Measurements from ENCODE around the gene CACNG4. TPM values are rescaled to one million over a fixed set of nuclear protein-coding genes. Genes with fewer than 3 reads are reported as not detected.

CACNG4 gene
- total and polyA plus RNA-seq, 9 of the 15 experiments (the other 6 are each of a cell fraction or from before 2014, with no cell fraction given): 0.07 TPM; not detected in 8

DNA sequence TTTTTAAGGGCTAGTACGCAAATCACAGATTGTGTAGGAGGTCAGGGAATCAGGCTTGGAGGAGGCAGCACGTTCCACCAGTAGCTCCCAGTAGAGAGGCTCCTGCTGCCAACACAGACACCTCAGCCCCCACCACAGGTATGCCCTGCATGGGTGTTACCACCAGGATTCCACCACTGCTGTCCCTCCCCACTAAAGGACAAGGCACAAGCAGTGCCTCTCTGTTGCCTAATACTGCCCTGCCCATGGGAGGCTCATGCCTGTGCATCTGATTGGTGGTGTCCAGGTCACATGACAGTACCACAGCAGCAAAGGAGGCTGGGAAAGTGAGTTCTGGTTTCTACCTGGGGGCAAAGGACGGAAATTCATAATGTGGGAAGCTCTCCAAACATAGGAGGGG, 33.6 kb upstream of the CACNG4 start:
- Histone ChIP-seq H3K27ac (ENCODE audit: extremely low read depth, low read depth, low read length) (no peak overlapping the region), H2AFZ (ENCODE audit: low read depth, low read length) (no peak overlapping the region), H3K4me3 (no peak overlapping the region), H3K4me2 (ENCODE audit: insufficient read depth, low read length) (no peak overlapping the region), H3K9me3 (replicated peaks; ENCODE audit: control insufficient read depth, insufficient read depth, low read depth, low read length) (no peaks in the 10 kb centered on the region; the same call in 1 of the 2 replicates), H3K9me1 (ENCODE audit: control insufficient read depth, insufficient read depth, low read length) (no peaks in the 10 kb centered on the region), H3K4me1 (replicated peaks in 1 of 2; ENCODE audit: control insufficient read depth in 2 of 2, insufficient read depth in 2 of 2, low read length in 2 of 2) (no peaks in the 10 kb centered on the region), H3K27me3 (ENCODE audit: control insufficient read depth in 2 of 2, insufficient read depth in 2 of 2, low read length in 2 of 2) (no peaks in the 10 kb centered on the region), H3K9ac (ENCODE audit: insufficient read depth in 1 of 2, low read depth in 2 of 2, low read length in 2 of 2) (no peak overlapping the region), H4K20me1 (replicated peaks; ENCODE audit: control insufficient read depth, insufficient read depth, low read length) (no peaks in the 10 kb centered on the region), H3K36me3 (ENCODE audit: control insufficient read depth, insufficient read depth, low read length) (no peaks in the 10 kb centered on the region), H3K79me2 (ENCODE audit: control insufficient read depth, insufficient read depth, low read length) (no peaks in the 10 kb centered on the region)
- ATAC-seq (peak; percentile 88), FAIRE-seq (peak; percentile 11), DNase-seq (ENCODE audit: extremely low read depth in 1 of 4, low spot score in 3 of 4) (peak; percentile 14 to 46 (median 28))
- 0% methylated on average over 3 of the region's 3 CpGs for WGBS (ENCODE audit: insufficient coverage, low coverage, missing lambda C conversion rate)
- in situ Hi-C loops (cut with MboI) (no loop called here), intact Hi-C loops (cut with micrococcal nuclease) (no loop called here)
- peak; percentile 75 for TF ChIP-seq RAD51 (IDR thresholded peaks at IDR 0.05; ENCODE audit: borderline replicate concordance, low read depth)
- peak; percentile 79 for TF ChIP-seq NFYB (IDR thresholded peaks at IDR 0.05; ENCODE audit: extremely low read depth, insufficient read length)
- no peak for TF ChIP-seq ZNF384 (IDR thresholded peaks at IDR 0.05; ENCODE audit: low read depth, low read length)
- TF ChIP-seq, protein P1, sequence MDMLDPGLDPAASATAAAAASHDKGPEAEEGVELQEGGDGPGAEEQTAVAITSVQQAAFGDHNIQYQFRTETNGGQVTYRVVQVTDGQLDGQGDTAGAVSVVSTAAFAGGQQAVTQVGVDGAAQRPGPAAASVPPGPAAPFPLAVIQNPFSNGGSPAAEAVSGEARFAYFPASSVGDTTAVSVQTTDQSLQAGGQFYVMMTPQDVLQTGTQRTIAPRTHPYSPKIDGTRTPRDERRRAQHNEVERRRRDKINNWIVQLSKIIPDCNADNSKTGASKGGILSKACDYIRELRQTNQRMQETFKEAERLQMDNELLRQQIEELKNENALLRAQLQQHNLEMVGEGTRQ (CRISPR knock-in tag; IDR thresholded peaks at IDR 0.05): peak; percentile 85
- TF ChIP-seq, protein P2, sequence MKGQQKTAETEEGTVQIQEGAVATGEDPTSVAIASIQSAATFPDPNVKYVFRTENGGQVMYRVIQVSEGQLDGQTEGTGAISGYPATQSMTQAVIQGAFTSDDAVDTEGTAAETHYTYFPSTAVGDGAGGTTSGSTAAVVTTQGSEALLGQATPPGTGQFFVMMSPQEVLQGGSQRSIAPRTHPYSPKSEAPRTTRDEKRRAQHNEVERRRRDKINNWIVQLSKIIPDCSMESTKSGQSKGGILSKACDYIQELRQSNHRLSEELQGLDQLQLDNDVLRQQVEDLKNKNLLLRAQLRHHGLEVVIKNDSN (CRISPR knock-in tag; IDR thresholded peaks at IDR 0.05): peak; percentile 68
- TF ChIP-seq JUND (IDR thresholded peaks at IDR 0.05; ENCODE audit: borderline replicate concordance, low read depth, low read length): no peak
- no peak for TF ChIP-seq JUND (tag; IDR thresholded peaks at IDR 0.05; ENCODE audit: borderline replicate concordance, low read depth, low read length)
- peak; percentile 51; the same call in 1 of the 2 replicates for TF ChIP-seq ZNF143 (CRISPR knock-in tag; IDR thresholded peaks at IDR 0.05)
- TF ChIP-seq TOE1 (IDR thresholded peaks at IDR 0.05; ENCODE audit: borderline replicate concordance): peak; percentile 69; the same call in 1 of the 2 replicates
- no peak for TF ChIP-seq TOE1 (CRISPR knock-in tag; IDR thresholded peaks at IDR 0.05; ENCODE audit: borderline replicate concordance, low read depth)
- peak; percentile 16 to 32; a peak in 1 of 4 replicates for TF ChIP-seq SIX5 (IDR thresholded peaks at IDR 0.05; ENCODE audit: borderline replicate concordance in 1 of 2, insufficient read depth in 1 of 2, low read depth in 1 of 2, low read length in 2 of 2)
- TF ChIP-seq GTF2E2 (tag; IDR thresholded peaks at IDR 0.05): no peak
- TF ChIP-seq, protein P3, sequence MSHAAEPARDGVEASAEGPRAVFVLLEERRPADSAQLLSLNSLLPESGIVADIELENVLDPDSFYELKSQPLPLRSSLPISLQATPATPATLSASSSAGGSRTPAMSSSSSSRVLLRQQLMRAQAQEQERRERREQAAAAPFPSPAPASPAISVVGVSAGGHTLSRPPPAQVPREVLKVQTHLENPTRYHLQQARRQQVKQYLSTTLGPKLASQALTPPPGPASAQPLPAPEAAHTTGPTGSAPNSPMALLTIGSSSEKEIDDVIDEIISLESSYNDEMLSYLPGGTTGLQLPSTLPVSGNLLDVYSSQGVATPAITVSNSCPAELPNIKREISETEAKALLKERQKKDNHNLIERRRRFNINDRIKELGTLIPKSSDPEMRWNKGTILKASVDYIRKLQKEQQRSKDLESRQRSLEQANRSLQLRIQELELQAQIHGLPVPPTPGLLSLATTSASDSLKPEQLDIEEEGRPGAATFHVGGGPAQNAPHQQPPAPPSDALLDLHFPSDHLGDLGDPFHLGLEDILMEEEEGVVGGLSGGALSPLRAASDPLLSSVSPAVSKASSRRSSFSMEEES (CRISPR knock-in tag; IDR thresholded peaks at IDR 0.05): peak; percentile 75
- peak; percentile 69 for TF ChIP-seq HCFC1 (IDR thresholded peaks at IDR 0.05; ENCODE audit: low read depth, low read length)
- ChIA-PET POLR2A (no interaction called here), CTCF (ENCODE audit: low intra/inter-chr PET ratio) (no interaction called here)
- BruUV-seq (replicated peaks): no TSS peak

Measured in K562 (cell line).